Measurements from ENCODE around the gene TRIM37.

- TF ChIP-seq ZNF302 (tag by site-specific recombination; IDR thresholded peaks at IDR 0.05; ENCODE audit: low read depth) (no peak), CTCF (tag by site-specific recombination; IDR thresholded peaks at IDR 0.05) (no peak), ZNF48 (tag by site-specific recombination; IDR thresholded peaks at IDR 0.05) (no peak), ZBTB49 (tag by site-specific recombination; IDR thresholded peaks at IDR 0.05; ENCODE audit: low read depth) (no peak), ZXDB (tag by site-specific recombination; IDR thresholded peaks at IDR 0.05) (no peak), ZNF335 (tag by site-specific recombination; conservative IDR thresholded peaks at IDR 0.05) (no peak), ZNF677 (tag by site-specific recombination; IDR thresholded peaks at IDR 0.05) (no peak), ZBTB6 (tag by site-specific recombination; IDR thresholded peaks at IDR 0.05) (no peak), ZNF513 (tag by site-specific recombination; IDR thresholded peaks at IDR 0.05) (no peak), ZSCAN30 (tag by site-specific recombination; IDR thresholded peaks at IDR 0.05) (no peak)
Measured at GRCh38 chr17:59067340-59067739, 39.3 kb downstream of the TRIM37 start.
